ENCODE results near the gene C5.
A peak's percentile ranks its signal among the peaks of the same experiment; 100 is the strongest.

The C5 gene

GRCh38 chr9:120938851-120939250, 111.2 kb downstream of the C5 start:
- no peak for DNase-seq

GRCh38 chr9:120937596-120937995, 112.5 kb downstream of the C5 start:
- DNase-seq, result no peak

- DNase-seq, result no peak
Measured at GRCh38 chr9:120937127-120937526, 112.9 kb downstream of the C5 start.

- no peak for DNase-seq
Measured at GRCh38 chr9:120936764-120937122, 113.3 kb downstream of the C5 start.

- peak; percentile 94 for DNase-seq
Measured at GRCh38 chr9:120936011-120936763, 113.9 kb downstream of the C5 start.

- peak; percentile 59 for DNase-seq
Measured at GRCh38 chr9:120935383-120935857, 114.7 kb downstream of the C5 start.

GRCh38 chr9:120934281-120934680, 115.8 kb downstream of the C5 start:
- no peak for DNase-seq

GRCh38 chr9:120933310-120934055, 116.6 kb downstream of the C5 start:
- no peak for DNase-seq

GRCh38 chr9:120932086-120932823, 117.8 kb downstream of the C5 start:
- no peak for DNase-seq

- DNase-seq, result no peak
Measured at GRCh38 chr9:120931231-120932085, 118.6 kb downstream of the C5 start.

- no peak for DNase-seq
Measured at GRCh38 chr9:120929229-120929791, 120.8 kb downstream of the C5 start.

GRCh38 chr9:120928483-120929228, 121.4 kb downstream of the C5 start:
- peak; percentile 57 for DNase-seq

- DNase-seq, result no peak
Measured at GRCh38 chr9:120928015-120928482, 122.0 kb downstream of the C5 start.

- DNase-seq, result no peak
Measured at GRCh38 chr9:120927269-120928014, 122.6 kb downstream of the C5 start.

- DNase-seq, result no peak
Measured at GRCh38 chr9:120926397-120926928, 123.6 kb downstream of the C5 start, which contains the start of gene TRAF1. Gene TRAF1, minus strand, starts transcription at chr9:120926796. Its CDS starts 721 bp downstream, at chr9:120926075.

- no peak for DNase-seq
Measured at GRCh38 chr9:120925535-120926396, 124.3 kb downstream of the C5 start.

GRCh38 chr9:120924698-120925534, 125.2 kb downstream of the C5 start:
- DNase-seq, result no peak

All from NCI-H510A treated with DMSO at 0.1 percent for 48 hours (cell line).